SH-SY5Y (cell line): Measurements from ENCODE around the gene TNRC18.

Source experiments
- GATA2 ChIP-seq: IDR thresholded peaks from 2 replicates; pipeline ENCODE4 v1.6.1; 2011; ENCODE audit warnings: mild to moderate bottlenecking, low read depth, low read length
- GATA3 ChIP-seq: IDR thresholded peaks from 2 replicates; pipeline ENCODE4 v1.6.1; 2011; ENCODE audit warnings: low read depth, mild to moderate bottlenecking, low read length, moderate library complexity

TNRC18 gene, protein sequence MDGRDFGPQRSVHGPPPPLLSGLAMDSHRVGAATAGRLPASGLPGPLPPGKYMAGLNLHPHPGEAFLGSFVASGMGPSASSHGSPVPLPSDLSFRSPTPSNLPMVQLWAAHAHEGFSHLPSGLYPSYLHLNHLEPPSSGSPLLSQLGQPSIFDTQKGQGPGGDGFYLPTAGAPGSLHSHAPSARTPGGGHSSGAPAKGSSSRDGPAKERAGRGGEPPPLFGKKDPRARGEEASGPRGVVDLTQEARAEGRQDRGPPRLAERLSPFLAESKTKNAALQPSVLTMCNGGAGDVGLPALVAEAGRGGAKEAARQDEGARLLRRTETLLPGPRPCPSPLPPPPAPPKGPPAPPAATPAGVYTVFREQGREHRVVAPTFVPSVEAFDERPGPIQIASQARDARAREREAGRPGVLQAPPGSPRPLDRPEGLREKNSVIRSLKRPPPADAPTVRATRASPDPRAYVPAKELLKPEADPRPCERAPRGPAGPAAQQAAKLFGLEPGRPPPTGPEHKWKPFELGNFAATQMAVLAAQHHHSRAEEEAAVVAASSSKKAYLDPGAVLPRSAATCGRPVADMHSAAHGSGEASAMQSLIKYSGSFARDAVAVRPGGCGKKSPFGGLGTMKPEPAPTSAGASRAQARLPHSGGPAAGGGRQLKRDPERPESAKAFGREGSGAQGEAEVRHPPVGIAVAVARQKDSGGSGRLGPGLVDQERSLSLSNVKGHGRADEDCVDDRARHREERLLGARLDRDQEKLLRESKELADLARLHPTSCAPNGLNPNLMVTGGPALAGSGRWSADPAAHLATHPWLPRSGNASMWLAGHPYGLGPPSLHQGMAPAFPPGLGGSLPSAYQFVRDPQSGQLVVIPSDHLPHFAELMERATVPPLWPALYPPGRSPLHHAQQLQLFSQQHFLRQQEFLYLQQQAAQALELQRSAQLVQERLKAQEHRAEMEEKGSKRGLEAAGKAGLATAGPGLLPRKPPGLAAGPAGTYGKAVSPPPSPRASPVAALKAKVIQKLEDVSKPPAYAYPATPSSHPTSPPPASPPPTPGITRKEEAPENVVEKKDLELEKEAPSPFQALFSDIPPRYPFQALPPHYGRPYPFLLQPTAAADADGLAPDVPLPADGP (N-terminal part only)

DNA sequence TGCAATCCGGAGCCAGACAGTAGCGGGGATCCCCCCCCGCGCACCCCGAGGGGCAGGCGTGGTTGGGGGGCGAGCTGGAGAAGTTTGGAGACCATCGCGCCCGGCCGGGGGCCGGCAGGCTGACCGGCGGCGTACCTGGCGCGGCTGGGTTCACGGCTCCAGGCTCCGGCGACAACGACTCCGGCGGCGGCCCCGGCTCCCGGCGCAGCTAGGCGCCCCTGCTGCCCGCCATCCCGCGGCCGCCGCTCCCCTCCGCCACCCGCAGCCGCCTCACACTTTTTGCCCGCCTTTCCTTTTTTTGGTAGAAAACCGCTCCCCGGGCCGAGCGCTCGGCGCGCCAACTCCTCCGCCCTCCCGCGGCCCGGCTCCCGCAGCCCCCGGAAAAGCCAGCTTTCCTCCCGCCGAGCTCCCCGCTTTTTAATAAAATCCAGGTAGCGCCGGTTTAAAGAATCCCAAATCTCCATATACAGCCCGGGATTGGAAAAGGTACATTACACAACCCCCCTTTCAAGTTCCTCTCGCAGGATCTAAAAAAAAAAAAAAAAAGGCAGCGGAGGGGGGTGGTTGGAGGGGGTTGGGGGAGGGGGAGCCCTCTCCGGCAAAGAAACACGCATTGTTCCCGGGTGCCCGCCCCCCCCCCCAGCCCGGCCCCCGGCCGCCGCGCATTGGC lies at the start of gene TNRC18:
TNRC18 (minus strand) TSS at position 529 of the 670 bp plus-strand sequence. CDS start 2,588 bp downstream, outside the sequence.
- TF ChIP-seq GATA3, result no peak

DNA sequence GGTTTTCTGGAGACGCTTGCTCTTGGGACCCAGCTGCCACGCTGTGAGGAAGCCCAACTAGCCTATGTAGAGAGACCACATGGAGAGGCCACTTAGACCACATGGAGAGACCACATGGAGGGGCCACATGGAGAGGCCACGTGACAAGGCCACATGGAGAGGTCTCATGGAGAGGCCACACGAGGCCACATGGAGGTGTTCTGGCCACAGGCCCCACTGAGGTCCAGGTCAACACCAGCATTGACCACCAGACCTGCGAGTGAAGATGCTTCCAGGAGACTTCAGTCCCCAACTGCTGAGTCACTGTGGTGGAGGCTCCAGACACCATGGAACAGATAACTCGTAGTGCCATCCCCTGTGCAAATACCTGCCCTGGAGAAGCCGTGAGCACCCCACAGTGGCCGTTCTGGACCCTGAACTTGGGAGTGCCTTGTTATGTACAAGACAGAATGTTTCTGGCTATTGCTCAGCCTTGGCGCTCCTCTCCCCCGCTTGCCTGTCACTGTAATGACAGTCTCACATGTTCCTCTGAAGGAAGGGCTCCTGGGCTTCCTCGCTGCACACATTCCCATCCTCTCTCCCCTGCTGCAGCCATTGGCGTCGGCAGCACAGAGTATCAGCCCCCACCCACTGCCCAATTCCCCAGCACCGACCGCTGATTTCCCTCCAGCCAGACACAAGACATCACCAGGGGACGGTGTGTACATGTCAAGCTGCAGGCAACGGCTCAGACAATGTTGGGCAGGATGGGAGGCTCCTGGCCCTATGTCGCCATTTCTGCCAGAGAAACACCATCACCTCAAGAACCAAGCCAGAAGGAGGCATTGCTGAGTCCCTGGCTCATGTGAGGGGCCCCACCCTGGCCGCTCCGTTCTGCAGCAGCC lies 49.0 kb upstream of the TNRC18 start:
- TF ChIP-seq GATA3 (no peak), GATA2 (no peak)

DNA sequence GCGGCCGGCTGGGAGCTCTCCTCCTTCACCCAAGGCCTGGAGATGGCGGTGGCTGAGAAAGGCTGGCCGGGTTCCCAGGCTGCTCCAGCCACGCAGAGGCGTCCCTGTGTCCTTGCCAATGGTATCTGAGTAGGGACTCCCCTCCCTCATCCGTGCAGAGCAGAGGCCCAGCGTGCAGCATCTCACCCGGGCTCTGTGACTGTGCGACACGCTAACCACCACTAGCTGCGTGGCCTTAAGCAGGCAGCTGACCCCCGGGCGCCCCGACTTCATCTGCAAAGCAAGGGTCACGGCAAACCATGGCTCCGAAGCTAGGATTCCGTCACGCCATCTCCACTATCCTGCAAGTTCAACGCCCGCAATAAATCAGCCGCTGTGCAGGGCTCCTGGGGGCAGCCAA lies 47.2 kb upstream of the TNRC18 start:
- no peak for TF ChIP-seq GATA2
- no peak for TF ChIP-seq GATA3

DNA sequence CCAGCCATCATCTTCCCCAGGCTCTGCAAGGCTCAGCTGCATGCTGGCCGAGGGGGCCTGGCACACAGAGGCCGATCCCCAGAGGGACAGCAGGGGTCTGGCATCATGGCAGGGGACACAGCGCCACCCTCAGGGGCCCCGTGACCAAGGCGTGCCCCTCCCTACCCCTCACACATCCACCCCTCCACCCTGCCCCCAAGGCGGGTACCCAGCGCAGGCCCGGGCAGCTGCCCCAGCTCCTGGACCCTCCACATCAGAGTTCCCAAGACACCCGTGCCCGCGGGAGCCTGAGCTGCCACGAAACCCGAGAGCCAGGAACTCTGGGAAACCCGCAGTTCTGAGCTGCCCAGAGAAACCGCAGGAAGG lies 46.5 kb upstream of the TNRC18 start:
- TF ChIP-seq GATA2 (no peak), GATA3 (no peak)

DNA sequence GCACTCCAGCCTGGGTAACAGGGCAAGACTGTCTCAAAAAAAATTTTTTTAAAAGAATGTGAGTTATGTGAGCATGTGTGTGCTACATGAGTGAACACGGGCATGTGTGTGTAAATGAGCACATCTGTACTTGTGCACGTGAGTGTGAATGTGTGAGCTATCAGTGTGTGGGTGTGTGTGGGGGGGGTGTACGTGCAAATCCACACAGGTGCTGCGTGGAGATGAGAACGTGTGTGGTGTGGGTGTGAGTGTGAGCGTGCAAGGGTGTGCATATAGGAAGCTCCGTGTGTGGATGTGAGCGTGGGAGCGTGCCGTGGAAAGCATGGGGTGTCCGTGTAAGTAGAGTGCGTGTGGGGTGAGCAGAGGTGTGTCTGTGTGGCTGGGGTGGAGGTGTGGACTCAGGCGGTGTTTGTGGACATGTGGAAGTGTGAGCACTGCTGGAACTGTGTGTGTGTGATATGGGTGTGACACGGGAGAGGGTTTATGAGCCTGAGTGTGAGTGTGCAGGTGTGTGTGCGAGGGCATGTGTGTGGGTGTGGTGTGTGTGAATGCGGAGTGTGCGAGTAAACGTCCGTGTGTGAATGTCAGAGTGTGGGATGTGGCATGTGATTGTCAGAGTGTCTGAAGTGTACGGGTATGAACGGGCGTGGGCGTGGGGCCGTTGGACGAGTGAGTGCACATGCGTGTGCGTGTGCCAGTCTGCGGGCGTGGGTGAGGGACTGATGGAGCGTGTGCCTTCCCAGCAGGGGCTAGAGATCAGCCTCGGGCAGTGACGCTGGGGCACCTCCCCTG lies 45.9 kb upstream of the TNRC18 start:
- TF ChIP-seq GATA2 (no peak), GATA3 (no peak)

DNA sequence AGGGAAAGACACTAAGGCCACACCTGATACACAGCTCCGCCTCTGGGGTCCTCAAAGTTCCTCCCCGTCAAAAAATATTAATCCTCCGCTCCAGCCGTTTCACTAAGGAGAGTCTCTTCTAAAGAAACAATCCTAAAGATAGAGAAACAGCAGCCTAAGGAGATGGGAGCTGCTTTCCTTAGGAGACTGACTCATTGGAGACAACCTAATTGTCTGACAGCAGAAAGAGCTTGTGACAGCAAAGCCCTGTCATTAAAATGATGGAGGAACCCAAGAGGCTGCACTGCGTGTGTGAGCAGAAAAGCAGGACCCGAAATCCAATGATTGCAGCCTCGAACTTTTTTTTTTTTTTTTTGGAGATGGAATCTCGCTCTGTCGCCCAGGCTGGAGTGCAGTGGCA lies 44.0 kb upstream of the TNRC18 start:
- no peak for TF ChIP-seq GATA2
- TF ChIP-seq GATA3, result no peak

DNA sequence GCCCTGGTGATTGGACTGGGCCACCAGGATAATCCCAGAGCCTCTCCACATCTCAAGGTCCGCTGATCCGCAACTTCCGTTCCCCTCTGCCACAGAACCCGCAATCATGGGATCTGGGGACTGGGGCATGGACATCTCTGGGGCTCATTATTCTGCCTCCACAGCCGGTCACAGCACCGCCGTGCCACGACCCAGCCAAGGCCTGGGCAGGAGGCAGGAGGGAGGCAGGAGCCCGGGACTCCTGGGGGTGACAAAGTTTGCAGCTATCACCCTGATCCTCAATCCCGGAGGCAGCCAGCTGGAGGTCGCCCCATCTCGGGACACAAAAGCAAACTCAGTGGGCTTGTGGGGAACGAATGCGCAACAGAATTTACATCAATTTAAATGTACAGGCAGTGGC lies 42.9 kb upstream of the TNRC18 start:
- no peak for TF ChIP-seq GATA2

DNA sequence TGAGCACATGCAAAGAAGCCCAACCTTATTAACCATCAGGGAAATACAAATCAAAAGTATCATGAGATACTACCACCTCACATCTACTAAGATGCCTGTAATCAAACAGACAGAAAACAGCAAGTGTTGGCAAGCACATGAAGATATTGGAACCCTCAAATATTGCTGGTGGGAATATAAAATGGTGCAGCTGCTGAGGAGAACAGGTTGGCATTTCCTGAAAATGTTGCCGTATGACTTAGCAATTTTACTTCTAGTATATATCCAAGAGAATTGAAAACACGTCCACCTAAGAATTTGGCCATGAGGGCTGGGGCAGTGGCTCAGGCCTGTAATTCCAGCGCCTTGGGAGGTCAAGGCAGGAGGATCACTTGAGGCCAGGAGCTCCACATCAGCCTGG lies 39.4 kb upstream of the TNRC18 start:
- TF ChIP-seq GATA3, result no peak
- TF ChIP-seq GATA2, result no peak

DNA sequence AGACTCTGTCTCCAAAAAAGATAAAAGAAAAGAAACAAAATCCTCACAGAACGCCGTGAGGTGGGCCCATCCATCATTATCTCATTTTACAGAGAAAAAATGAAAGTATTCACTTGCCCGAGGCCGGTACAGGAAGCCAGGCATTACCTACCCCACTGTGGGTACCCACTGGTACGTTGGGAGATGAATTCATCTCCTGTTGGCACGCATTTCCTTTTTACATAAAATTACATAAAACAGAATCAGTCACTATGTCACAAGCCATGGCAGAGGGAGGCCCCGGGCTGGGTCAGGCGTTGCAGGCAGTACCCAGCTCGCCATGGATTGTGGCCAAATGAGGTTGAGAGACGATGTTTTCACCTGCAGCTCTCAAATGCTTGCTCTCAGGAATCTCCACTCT lies 38.6 kb upstream of the TNRC18 start:
- TF ChIP-seq GATA3 (no peak), GATA2 (no peak)

DNA sequence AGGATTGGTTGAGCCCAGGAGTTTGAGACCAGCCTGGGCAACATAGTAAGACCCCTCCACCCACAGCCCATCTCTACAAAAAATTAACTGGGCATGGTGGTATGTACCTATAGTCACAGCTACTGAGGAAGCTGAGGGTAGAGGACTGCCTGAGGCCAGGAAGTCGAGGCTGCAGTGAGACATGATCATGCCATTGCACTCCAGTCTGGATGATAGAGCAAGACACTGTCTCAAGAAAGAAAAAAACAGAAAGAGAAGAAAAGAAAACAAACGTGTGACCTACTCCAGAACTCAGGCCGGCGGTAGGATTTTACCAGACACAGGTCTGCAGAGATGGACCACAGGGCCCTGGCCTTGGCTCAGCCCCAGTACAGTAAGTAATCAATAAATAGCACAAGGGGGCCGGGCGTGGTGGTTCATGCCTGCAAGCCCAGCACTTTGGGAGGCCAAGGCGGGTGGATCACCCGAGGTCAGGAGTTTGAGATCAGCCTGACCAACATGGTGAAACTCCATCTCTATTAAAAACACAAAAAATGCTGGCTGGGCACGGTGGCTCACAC lies 35.4 kb upstream of the TNRC18 start:
- TF ChIP-seq GATA2, result no peak
- TF ChIP-seq GATA3, result no peak

DNA sequence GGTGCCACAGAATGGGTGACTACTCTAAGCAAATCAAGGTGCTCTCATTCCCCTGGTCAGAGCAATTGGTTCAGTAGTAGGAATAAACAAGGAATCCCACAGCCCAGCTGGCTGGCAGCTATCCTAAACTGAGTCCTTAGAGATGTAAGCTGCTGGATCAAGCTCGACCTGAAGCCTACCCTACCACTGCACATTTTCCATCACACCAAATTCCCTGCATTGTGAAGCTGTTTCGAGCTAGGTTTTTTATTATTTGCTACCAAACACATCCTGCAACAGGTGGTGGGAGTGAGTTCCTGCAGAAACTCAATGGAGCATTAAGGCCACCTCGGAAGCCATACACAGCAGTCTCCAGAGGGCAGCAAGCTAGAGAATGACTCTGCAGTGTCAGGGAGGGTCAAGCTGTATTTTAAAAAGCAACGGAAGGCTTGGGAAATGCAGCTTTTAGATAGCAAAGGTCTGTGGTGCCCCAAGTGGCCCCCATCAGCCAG lies 33.7 kb upstream of the TNRC18 start:
- TF ChIP-seq GATA3 (no peak), GATA2 (no peak)

DNA sequence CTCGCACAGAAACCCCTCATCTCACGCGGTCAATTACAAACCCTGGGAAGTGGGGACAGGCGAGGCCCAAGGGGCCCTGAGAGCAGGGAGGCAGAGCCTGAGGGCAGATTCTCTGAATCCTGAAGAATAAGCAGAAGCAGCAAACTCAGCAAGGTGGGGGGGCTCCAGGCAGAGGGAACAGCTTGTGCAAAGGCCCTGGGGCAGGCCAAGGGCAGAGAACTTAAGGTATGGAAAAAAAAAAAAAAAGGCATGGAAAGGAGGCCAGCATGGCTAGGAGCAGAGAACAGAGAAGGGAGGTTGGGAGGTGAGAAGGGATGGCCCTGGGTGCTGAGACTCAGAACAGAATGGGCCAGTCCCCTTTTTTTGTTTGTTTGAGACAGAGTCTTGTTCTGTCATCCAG lies 32.8 kb upstream of the TNRC18 start:
- TF ChIP-seq GATA2 (no peak), GATA3 (no peak)
